CD4-positive, alpha-beta T cell treated with Interleukin-17A for 4 hours (primary cell): ENCODE data around the gene NUBP1.

Experiments used
- DNase-seq: peaks from one replicate; pipeline ENCODE4 v3.0.0-alpha.2; 2020; ENCODE audit warnings: mixed read lengths

Gene NUBP1

DNA sequence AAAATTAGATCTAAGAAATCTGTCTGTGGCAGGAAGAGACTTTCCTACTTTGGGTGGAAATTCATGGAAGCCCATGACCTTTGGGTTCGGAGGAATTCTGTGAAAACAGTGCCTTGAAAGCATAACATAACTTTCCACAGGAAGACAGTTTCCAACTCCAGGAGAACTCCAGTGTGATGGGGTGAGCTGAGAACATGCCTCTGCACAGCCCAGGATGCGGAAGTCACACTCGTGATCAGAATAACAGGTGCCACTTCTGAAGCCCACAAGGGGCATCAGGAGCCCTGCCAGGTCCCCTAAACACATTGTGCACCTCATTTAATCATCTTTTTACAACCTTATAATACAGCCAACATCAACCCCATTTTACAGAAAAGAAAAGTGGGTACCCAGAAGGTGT, 65.2 kb downstream of the NUBP1 start:
- DNase-seq, result no peak

- no peak for DNase-seq
These were observed 66.1 kb downstream of the NUBP1 start for GRCh38 chr16:10809706-10810105.

- no peak for DNase-seq
These were observed 68.9 kb downstream of the NUBP1 start for GRCh38 chr16:10812312-10813098.

GRCh38 chr16:10813099-10813455, 69.4 kb downstream of the NUBP1 start:
- no peak for DNase-seq

DNA sequence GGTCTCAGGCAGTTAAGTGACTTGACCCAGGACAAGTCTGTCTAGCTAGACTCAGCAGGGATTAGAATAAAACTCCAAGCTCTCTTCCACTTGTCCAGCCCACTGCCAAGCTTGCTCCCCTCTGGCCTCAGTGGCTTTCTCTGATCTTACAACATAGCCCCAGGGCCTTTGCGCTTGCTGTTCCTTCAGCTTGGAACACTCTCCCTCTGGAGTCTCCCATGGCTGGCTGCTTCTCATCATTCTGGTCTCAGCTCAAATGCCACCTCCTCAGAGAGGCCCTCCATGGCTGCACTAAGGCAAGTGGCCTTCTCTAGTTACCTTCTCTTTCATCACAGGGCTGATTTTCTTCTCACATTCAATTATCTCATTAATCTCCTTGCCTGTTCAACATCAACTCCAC, 73.9 kb downstream of the NUBP1 start:
- DNase-seq, result no peak

- no peak for DNase-seq
These were observed 74.6 kb downstream of the NUBP1 start, which contains the start of gene TVP23A for GRCh38 chr16:10817963-10818941. Gene TVP23A (minus strand): TSS chr16:10818794. CDS start chr16:10818493, 301 bp downstream.
